Activated T-cell treated with anti-CD3 and anti-CD28 coated beads, Interleukin-2, amount 50 U/mL, for 24 hours (primary cell): Measurements from ENCODE around the gene LSM12.
A peak's percentile ranks its signal among the peaks of the same experiment; 100 is the strongest.

ENCODE experiments used
- DNase-seq: peaks from one replicate; pipeline ENCODE4 v3.0.0-alpha.2; 2020
- H3K27ac Mint-ChIP-seq: 2 replicates; pipeline ENCODE4 v1.8.0; 2020; ENCODE audit warnings: mild to moderate bottlenecking, mixed read lengths
- H3K27me3 Mint-ChIP-seq: 2 replicates; pipeline ENCODE4 v1.8.0; 2020; ENCODE audit warnings: mixed read lengths
- H3K36me3 Mint-ChIP-seq: 2 replicates; pipeline ENCODE4 v1.8.0; 2020; ENCODE audit warnings: low read depth, mixed read lengths
- H3K4me1 Mint-ChIP-seq: 2 replicates; pipeline ENCODE4 v1.8.0; 2020; ENCODE audit warnings: low read depth, mixed read lengths
- H3K4me3 Mint-ChIP-seq: 2 replicates; pipeline ENCODE4 v1.8.0; 2020; ENCODE audit warnings: mild to moderate bottlenecking, moderate library complexity, mixed read lengths
- H3K9me3 Mint-ChIP-seq: 2 replicates; pipeline ENCODE4 v1.8.0; 2020; ENCODE audit warnings: mixed read lengths

LSM12 gene

DNA sequence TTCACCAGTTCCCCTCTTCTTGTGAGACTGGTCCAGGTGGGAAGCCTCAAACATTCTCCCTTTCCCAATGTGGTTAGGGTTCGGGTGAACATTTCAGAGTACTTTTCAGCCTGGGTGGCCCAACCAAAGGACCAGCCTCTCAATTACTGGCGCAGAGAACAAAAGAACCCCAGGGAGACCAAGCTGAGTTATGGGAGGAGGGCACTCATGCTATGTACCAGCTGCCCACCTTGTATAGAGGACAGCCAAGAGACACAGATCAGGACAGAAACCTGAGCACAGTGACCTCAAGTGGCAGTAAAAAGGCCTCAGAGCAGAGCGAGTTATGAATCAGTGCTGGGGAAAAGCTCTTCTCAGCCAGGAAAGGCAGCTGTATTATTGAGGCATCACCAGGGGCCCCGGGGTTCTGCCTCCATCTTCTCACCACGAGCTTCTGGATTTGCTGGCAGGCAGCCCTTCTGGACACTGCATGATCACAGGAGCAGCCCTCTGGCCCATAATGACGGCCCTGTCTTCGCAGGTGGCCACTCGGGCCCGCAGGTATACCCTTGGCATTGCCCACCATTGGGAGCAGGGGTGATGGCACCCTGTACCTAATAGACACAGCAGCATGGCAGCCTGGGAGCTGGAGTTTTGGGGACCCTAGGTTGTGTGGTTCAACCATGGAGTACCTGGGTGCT lies 7.9 kb upstream of the LSM12 start:
- H3K9me3 Mint-ChIP-seq: no peaks in the 10 kb centered on the region
- no peak for DNase-seq
- no peak overlapping the region for H3K4me3 Mint-ChIP-seq
- peak overlapping the region; percentile 44 for H3K27ac Mint-ChIP-seq
- peaks cover 20% of the 10 kb centered on the region for H3K4me1 Mint-ChIP-seq
- no peaks in the 10 kb centered on the region for H3K27me3 Mint-ChIP-seq
- peaks cover 57% of the 10 kb centered on the region for H3K36me3 Mint-ChIP-seq

DNA sequence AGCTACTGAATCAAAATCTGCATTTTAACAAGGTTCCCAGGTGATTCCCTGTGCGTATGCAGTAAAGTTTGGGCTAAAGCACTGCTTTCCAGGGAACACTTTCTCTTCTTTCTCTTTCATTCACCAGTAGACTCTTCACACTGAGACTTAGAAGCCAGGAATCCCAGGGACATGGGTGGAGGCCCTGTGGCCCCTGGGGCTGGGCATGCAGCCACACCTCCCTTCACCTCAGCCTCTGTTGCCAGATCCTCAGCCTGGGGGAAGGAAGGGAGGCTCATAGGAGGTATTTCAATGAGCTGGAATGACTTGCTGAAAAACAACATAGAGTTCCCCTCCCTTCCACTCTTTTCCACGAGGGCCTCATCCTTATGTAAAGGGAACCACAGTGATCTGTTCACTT lies 5.3 kb upstream of the LSM12 start:
- H3K9me3 Mint-ChIP-seq: no peaks in the 10 kb centered on the region
- H3K4me3 Mint-ChIP-seq: peak overlapping the region; percentile 88
- peaks cover 33% of the 10 kb centered on the region for H3K4me1 Mint-ChIP-seq
- no peaks in the 10 kb centered on the region for H3K27me3 Mint-ChIP-seq
- DNase-seq: no peak
- H3K27ac Mint-ChIP-seq: peak overlapping the region; percentile 97
- H3K36me3 Mint-ChIP-seq: peaks cover 37% of the 10 kb centered on the region

GRCh38 chr17:44071198-44071520 lies 4.7 kb upstream of the LSM12 start:
- Mint-ChIP-seq H3K27ac (peak overlapping the region; percentile 97), H3K4me3 (peak overlapping the region; percentile 88)
- DNase-seq: no peak

DNA sequence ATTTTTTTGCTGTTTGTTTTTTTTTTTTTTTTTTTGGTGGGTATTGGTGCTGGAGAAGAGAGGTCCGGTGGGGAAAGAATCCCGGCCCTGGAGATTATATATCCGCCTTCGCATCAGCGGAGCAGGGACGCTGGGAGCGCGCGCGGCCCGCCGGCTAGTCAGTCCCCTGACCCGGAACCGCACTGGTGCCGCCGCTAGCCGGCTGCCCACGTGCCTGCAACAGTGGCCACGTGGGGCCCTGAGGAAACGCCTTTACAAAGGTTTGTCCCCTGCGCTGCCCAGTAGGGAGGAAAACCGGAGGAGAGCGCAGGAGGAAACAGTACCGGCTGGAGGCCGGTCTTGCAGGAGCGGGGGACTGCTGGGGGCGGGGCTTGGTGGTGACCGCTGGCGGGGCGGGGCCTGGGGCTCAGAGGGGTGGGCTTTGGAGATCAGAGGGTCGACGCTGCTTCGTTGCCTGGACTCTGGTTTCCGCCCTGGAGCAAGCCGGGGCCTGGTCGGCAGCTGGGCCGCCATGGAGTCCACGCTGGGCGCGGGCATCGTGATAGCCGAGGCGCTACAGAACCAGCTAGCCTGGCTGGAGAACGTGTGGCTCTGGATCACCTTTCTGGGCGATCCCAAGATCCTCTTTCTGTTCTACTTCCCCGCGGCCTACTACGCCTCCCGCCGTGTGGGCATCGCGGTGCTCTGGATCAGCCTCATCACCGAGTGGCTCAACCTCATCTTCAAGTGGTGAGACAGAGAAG lies 4.2 kb upstream of the LSM12 start, which contains the start of gene G6PC3:
TSS of gene G6PC3 (plus strand) at position 281 of the 743 bp plus-strand sequence. CDS start at position 512, 231 bp downstream.
- peak; percentile 87 for DNase-seq
- H3K36me3 Mint-ChIP-seq: peaks cover 30% of the 10 kb centered on the region
- H3K4me1 Mint-ChIP-seq: peaks cover 38% of the 10 kb centered on the region
- H3K9me3 Mint-ChIP-seq: no peaks in the 10 kb centered on the region
- no peaks in the 10 kb centered on the region for H3K27me3 Mint-ChIP-seq
- peak within 1 kb of the TSS; percentile 97 for H3K27ac Mint-ChIP-seq
- peak within 1 kb of the TSS; percentile 88 for H3K4me3 Mint-ChIP-seq

More at GRCh38 chr17:44071198-44071520, 4.7 kb upstream of the LSM12 start:
- Mint-ChIP-seq H3K4me1 (peaks cover 36% of the 10 kb centered on the region), H3K36me3 (peaks cover 31% of the 10 kb centered on the region), H3K9me3 (no peaks in the 10 kb centered on the region), H3K27me3 (no peaks in the 10 kb centered on the region)

GRCh38 chr17:44069974-44070454 lies 3.5 kb upstream of the LSM12 start:
- peaks cover 28% of the 10 kb centered on the region for H3K36me3 Mint-ChIP-seq
- H3K4me1 Mint-ChIP-seq: peaks cover 42% of the 10 kb centered on the region
- H3K9me3 Mint-ChIP-seq: no peaks in the 10 kb centered on the region
- no peaks in the 10 kb centered on the region for H3K27me3 Mint-ChIP-seq
- no peak for DNase-seq
- H3K4me3 Mint-ChIP-seq: peak overlapping the region; percentile 88
- peak overlapping the region; percentile 97 for H3K27ac Mint-ChIP-seq

DNA sequence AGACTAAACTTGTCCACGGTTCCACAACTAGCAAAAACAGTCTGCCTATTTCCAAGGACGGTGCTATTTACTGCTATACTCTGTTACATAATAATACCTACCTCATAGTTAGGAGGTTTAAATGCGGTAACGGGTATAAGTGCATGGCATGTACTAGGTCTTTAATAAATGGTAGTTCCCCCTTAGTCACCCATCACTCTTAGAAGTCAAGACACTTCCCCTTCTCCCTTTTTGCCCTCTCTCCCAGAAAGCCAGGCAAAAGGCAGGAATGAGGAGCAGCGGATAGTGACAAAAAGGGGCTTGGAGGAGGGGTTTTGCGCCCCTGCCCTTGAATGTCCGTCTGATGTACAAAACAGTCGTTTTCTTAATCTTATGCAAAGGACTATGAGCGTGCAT lies 1.1 kb upstream of the LSM12 start:
- Mint-ChIP-seq H3K4me1 (peaks cover 60% of the 10 kb centered on the region), H3K27me3 (no peaks in the 10 kb centered on the region), H3K27ac (no peak overlapping the region), H3K36me3 (peaks cover 37% of the 10 kb centered on the region), H3K4me3 (peak overlapping the region; percentile 97), H3K9me3 (no peaks in the 10 kb centered on the region)
- no peak for DNase-seq

DNA sequence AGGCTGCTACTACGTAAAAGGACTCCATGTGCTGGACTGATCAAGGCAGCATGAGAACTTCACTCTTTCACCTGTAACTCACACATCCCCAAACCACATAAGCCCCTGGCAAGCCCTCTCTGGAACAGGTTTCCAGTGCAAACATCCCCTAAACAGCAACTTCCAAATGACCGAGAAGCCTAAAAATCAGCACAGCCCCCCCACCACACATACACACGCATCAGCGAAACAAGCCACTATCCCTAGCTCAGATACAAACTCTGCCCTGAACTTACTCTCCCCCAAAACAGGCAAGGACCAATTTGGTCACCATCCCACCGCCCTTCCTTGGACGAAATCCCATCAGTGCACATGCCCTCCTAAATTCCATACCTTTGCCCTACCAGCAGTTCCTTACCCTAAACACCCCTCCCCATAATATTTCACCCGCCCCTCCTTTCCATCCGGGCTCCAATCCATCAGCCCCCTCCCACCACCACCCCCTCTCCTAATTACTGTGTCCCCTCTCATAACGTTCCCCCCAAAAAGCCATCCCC lies 735 bp downstream of the LSM12 start:
- no peaks in the 10 kb centered on the region for H3K9me3 Mint-ChIP-seq
- peak overlapping the region; percentile 97 for H3K4me3 Mint-ChIP-seq
- H3K27ac Mint-ChIP-seq: peak overlapping the region; percentile 94
- no peaks in the 10 kb centered on the region for H3K27me3 Mint-ChIP-seq
- H3K36me3 Mint-ChIP-seq: peaks cover 47% of the 10 kb centered on the region
- peaks cover 60% of the 10 kb centered on the region for H3K4me1 Mint-ChIP-seq
- DNase-seq: peak; percentile 58

DNA sequence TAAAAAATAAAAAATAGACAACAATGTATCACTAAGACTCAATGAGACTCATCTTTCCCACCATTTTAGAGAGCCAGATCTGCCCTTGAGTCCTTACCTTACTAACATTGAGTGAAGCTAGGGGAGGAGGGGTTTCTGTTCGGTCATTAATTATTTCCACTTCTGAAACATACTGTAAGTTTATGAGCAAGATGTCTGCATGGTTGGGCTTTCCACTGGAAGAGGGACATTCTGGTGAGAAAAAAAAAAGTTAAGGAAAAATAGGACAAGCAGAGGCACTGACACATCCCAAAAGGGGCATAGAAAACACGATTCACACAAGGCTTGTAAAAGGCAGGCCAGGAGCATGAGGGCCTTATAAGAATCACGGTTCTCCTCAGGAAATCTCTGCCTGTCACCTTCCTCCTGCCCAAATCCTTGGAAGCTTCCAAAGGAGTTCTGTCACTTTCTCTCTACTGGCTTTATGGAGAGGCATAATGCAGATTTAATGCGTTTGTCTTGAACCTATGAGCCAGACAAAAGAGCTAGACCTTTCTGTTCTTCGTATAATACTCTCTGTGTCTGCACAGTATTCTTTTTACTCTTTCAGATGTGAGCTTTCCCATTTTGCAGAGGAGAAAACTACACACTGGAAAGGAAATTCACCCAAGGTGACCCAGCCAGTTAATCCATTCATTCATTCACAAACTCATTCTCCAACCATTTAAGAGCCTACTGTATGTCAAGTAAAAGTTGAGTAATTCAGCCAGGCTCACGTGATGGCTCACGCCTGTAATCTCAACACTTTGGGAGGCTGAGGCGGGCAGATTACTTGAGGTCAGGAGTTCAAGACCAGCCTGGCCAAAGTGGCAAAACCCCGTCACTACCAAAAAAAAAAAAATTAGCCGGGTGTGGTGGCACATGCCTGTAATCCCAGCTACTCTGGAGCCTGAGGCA lies 2.5 kb downstream of the LSM12 start:
- no peaks in the 10 kb centered on the region for H3K27me3 Mint-ChIP-seq
- no peak for DNase-seq
- no peaks in the 10 kb centered on the region for H3K9me3 Mint-ChIP-seq
- peak overlapping the region; percentile 94 for H3K27ac Mint-ChIP-seq
- peaks cover 63% of the 10 kb centered on the region for H3K36me3 Mint-ChIP-seq
- peak overlapping the region; percentile 97 for H3K4me3 Mint-ChIP-seq
- peaks cover 66% of the 10 kb centered on the region for H3K4me1 Mint-ChIP-seq

- Mint-ChIP-seq H3K4me1 (peaks cover 67% of the 10 kb centered on the region), H3K27ac (peak overlapping the region; percentile 65), H3K36me3 (peaks cover 72% of the 10 kb centered on the region), H3K4me3 (no peak overlapping the region), H3K9me3 (no peaks in the 10 kb centered on the region), H3K27me3 (no peaks in the 10 kb centered on the region)
- DNase-seq: no peak
These were observed 3.6 kb downstream of the LSM12 start for GRCh38 chr17:44062871-44063270.

DNA sequence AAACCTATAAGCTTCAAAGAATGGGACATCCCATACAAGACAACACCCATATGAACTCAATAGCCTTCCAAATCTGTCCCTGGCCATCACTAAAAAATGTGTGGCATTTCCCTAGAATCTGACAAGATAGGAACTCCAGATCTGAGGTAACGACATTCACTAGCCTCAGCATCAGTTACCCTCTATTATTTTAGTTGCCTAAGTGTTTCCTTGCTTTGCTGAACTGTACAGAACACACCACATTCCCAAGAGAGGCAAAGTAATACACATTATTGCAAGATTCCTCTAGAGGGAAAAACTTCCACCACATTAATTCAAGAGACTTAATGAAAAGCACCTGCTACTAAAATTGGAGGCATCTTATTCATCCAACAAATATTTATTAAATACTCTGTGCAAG lies 5.0 kb downstream of the LSM12 start:
- no peaks in the 10 kb centered on the region for H3K27me3 Mint-ChIP-seq
- DNase-seq: no peak
- peaks cover 79% of the 10 kb centered on the region for H3K36me3 Mint-ChIP-seq
- H3K9me3 Mint-ChIP-seq: no peaks in the 10 kb centered on the region
- H3K27ac Mint-ChIP-seq: peak overlapping the region; percentile 68
- H3K4me3 Mint-ChIP-seq: no peak overlapping the region
- H3K4me1 Mint-ChIP-seq: peaks cover 54% of the 10 kb centered on the region

DNA sequence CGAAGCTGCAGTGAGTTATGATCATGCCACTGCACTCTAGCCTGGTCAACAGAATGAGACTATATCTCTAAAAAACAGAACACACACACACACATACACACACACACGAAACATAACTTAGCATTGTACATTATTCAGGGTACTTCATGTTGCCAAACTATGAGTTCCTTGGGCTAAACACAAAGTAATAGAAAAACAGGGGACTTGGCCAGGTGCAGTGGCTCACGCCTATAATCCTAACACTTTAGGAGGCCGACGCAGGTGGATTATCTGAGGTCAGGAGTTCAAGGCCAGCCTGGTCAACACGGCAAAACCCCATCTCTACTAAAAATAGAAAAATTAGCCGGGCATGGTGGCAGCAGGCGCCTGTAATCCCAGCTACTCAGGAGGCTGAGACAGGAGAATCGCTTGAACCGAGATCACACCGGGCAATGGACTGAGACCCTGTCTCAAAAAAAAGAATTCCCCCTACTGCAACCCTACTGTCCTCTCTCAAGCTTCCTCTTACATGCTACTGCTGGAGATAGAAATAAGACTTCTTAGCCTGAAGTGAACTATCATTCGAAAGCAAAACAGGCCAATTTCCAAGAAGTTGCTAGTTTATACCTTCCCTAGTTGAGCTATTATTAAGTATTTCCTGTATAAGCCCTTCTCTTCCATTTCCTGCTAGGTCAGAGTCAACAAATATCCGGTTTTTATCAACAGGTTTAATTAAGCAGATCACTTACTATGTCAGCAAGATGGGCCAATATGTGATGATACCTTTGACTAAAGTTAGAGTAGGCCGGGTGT lies 7.2 kb downstream of the LSM12 start:
- H3K9me3 Mint-ChIP-seq: no peaks in the 10 kb centered on the region
- no peaks in the 10 kb centered on the region for H3K27me3 Mint-ChIP-seq
- H3K36me3 Mint-ChIP-seq: peaks cover 85% of the 10 kb centered on the region
- peaks cover 52% of the 10 kb centered on the region for H3K4me1 Mint-ChIP-seq
- H3K27ac Mint-ChIP-seq: peak overlapping the region; percentile 40
- no peak overlapping the region for H3K4me3 Mint-ChIP-seq
- no peak for DNase-seq

- no peak overlapping the region for H3K27ac Mint-ChIP-seq
- no peak overlapping the region for H3K4me3 Mint-ChIP-seq
- H3K27me3 Mint-ChIP-seq: no peaks in the 10 kb centered on the region
- no peak for DNase-seq
- peaks cover 18% of the 10 kb centered on the region for H3K4me1 Mint-ChIP-seq
- no peaks in the 10 kb centered on the region for H3K9me3 Mint-ChIP-seq
- H3K36me3 Mint-ChIP-seq: peaks cover 83% of the 10 kb centered on the region
These were observed 13.2 kb downstream of the LSM12 start for GRCh38 chr17:44053125-44053872.
